Left ventricle myocardium inferior (tissue), 1 donor: Measurements from ENCODE around the gene ZNF8. TPM values are rescaled to one million over a fixed set of nuclear protein-coding genes. Genes with fewer than 3 reads are reported as not detected.
"Not testable (repeated sequence)": the region's sequence is repeated elsewhere in the genome, so short reads cannot be mapped to it uniquely, and the experiment has no call there.

Experiments used
- DNase-seq: peaks from one replicate; pipeline ENCODE4 v3.0.0-alpha.2; 2020
- H3K27ac ChIP-seq: fragments of 200-600 bp; replicated peaks from 2 replicates; pipeline ENCODE4 v1.8.0; 2021
- H3K27me3 ChIP-seq: fragments of 200-600 bp; 2 replicates; pipeline ENCODE4 v1.8.0; 2021; ENCODE audit warnings: low read depth
- H3K36me3 ChIP-seq: fragments of 200-600 bp; 2 replicates; pipeline ENCODE4 v1.8.0; 2021
- H3K4me1 ChIP-seq: fragments of 200-600 bp; 2 replicates; pipeline ENCODE4 v1.8.0; 2021
- H3K4me3 ChIP-seq: fragments of 200-600 bp; 2 replicates; pipeline ENCODE4 v1.8.0; 2021; ENCODE audit warnings: mild to moderate bottlenecking, moderate library complexity
- H3K9me3 ChIP-seq: fragments of 200-600 bp; replicated peaks from 2 replicates; pipeline ENCODE4 v1.8.0; 2021
- CTCF ChIP-seq: fragments of 200-600 bp; IDR thresholded peaks from 2 replicates; pipeline ENCODE4 v1.8.0; 2021; ENCODE audit warnings: antibody characterized with exemption, mild to moderate bottlenecking, borderline replicate concordance
- intact Hi-C: fragments of 100-400 bp; cut with micrococcal nuclease; formaldehyde crosslinking; loops from one replicate; pipeline ENCODE4 v1.11.0; 2022
- total RNA-seq: library from RNA; stranded (reverse); fragmentation: NEBNext Ultra II Directional; extraction: Animal tissue kit (Norgen Biotek cat#: 25700); gene quantifications from one replicate; pipeline ENCODE4 v1.2.1, GENCODE V29; 2021
- donor health status: DM: no; HTN: yes; CAD: no; lungs with severe emphysema.

The ZNF8 gene
- total RNA-seq, 1 donor from 2014 or later = 4.9 TPM

GRCh38 chr19:58252102-58252685 lies 26.6 kb upstream of the ZNF8 start:
- Histone ChIP-seq H3K27ac (no peak overlapping the region), H3K36me3 (peaks cover 100% of the 10 kb centered on the region), H3K9me3 (peaks cover 100% of the 10 kb centered on the region), H3K4me3 (no peak overlapping the region), H3K4me1 (no peaks in the 10 kb centered on the region), H3K27me3 (no peaks in the 10 kb centered on the region)
- DNase-seq = no peak
- TF ChIP-seq CTCF = no peak
- intact Hi-C loops = loop anchor here (10.0 kb wide), 1 partner anchor 47 kb away; no protein-coding TSS in a partner anchor

- H3K4me1 ChIP-seq, H3K27me3 ChIP-seq, DNase-seq, H3K4me3 ChIP-seq, H3K27ac ChIP-seq: not testable (repeated sequence)
- Histone ChIP-seq H3K36me3 (peaks cover 100% of the 10 kb centered on the region), H3K9me3 (peaks cover 100% of the 10 kb centered on the region)
- intact Hi-C loops = loop anchor here (10.0 kb wide), 1 partner anchor 53 kb away; no protein-coding TSS in a partner anchor
Observed at GRCh38 chr19:58258259-58258658, 20.5 kb upstream of the ZNF8 start.

- DNase-seq = no peak
- H3K36me3 ChIP-seq = peaks cover 100% of the 10 kb centered on the region
- no peaks in the 10 kb centered on the region for H3K4me1 ChIP-seq
- peaks cover 100% of the 10 kb centered on the region for H3K9me3 ChIP-seq
- H3K4me3 ChIP-seq = no peak overlapping the region
- no peak overlapping the region for H3K27ac ChIP-seq
- no peaks in the 10 kb centered on the region for H3K27me3 ChIP-seq
- intact Hi-C loops = loop anchor here (10.0 kb wide), 1 partner anchor 277 kb away; no protein-coding TSS in a partner anchor
- TF ChIP-seq CTCF = no peak
Observed at GRCh38 chr19:58261600-58261967, 17.2 kb upstream of the ZNF8 start.

GRCh38 chr19:58261968-58262921 lies 16.5 kb upstream of the ZNF8 start:
- Histone ChIP-seq H3K9me3 (peaks cover 100% of the 10 kb centered on the region), H3K36me3 (peaks cover 100% of the 10 kb centered on the region), H3K4me3 (no peak overlapping the region), H3K27ac (no peak overlapping the region), H3K4me1 (no peaks in the 10 kb centered on the region), H3K27me3 (no peaks in the 10 kb centered on the region)
- intact Hi-C loops = loop anchor here (10.0 kb wide), 1 partner anchor 277 kb away; no protein-coding TSS in a partner anchor
- TF ChIP-seq CTCF = no peak
- no peak for DNase-seq

- TF ChIP-seq CTCF = no peak
- Histone ChIP-seq H3K27ac (no peak overlapping the region), H3K4me1 (no peaks in the 10 kb centered on the region), H3K36me3 (peaks cover 100% of the 10 kb centered on the region), H3K9me3 (peaks cover 100% of the 10 kb centered on the region), H3K4me3 (no peak overlapping the region), H3K27me3 (no peaks in the 10 kb centered on the region)
- DNase-seq = no peak
- intact Hi-C loops = loop anchor here (10.0 kb wide), 1 partner anchor 278 kb away; no protein-coding TSS in a partner anchor
Observed at GRCh38 chr19:58262922-58263296, 15.8 kb upstream of the ZNF8 start.
